ENCODE data around the gene UVRAG.

Gene UVRAG

GRCh38 chr11:75946531-75947530 is 131.8 kb downstream of the UVRAG start:
- Histone ChIP-seq H3K27me3 (ENCODE audit: low read length) (no peaks in the 10 kb centered on the region), H3F3A (ENCODE audit: insufficient read depth) (no peaks in the 10 kb centered on the region; the same call in 1 of the 2 replicates), H3K36me3 (ENCODE audit: low read length) (no peaks in the 10 kb centered on the region), H4K20me1 (ENCODE audit: low read depth, low read length) (0 out of 2 replicates have a peak, but pooled peaks cover 7% of the 10 kb centered on the region), H3K9ac (ENCODE audit: low read length) (no peak overlapping the region), H3K27ac (ENCODE audit: low read depth, low read length) (no peak overlapping the region; the same call in 1 of the 2 replicates), H3K9me2 (replicated peaks; ENCODE audit: insufficient read depth, low read length) (no peaks in the 10 kb centered on the region), H3K79me2 (ENCODE audit: insufficient read depth, low read length) (peaks cover 64% of the 10 kb centered on the region), H2AFZ (ENCODE audit: low read depth, low read length, severe bottlenecking) (no peak overlapping the region), H3K9me3 (ENCODE audit: insufficient read depth, low read length) (no peaks in the 10 kb centered on the region), H3K4me3 (ENCODE audit: insufficient read depth, low read length, poor library complexity, severe bottlenecking) (no peak overlapping the region), H3K4me2 (ENCODE audit: low read depth, low read length, poor library complexity, severe bottlenecking) (no peak overlapping the region)
- TF ChIP-seq CTCF (IDR thresholded peaks at IDR 0.05; ENCODE audit: insufficient read depth, low read length, poor library complexity, severe bottlenecking) (no peak), EZH2phosphoT487 (conservative IDR thresholded peaks at IDR 0.05; ENCODE audit: low read length) (no peak)

- Histone ChIP-seq H3K79me2 (ENCODE audit: insufficient read depth, low read length) (peaks cover 72% of the 10 kb centered on the region), H3K9me3 (ENCODE audit: insufficient read depth, low read length) (no peaks in the 10 kb centered on the region), H3K4me3 (ENCODE audit: insufficient read depth, low read length, poor library complexity, severe bottlenecking) (no peak overlapping the region), H3K4me2 (ENCODE audit: low read depth, low read length, poor library complexity, severe bottlenecking) (no peak overlapping the region), H3K27me3 (ENCODE audit: low read length) (no peaks in the 10 kb centered on the region), H2AFZ (ENCODE audit: low read depth, low read length, severe bottlenecking) (no peak overlapping the region), H3K36me3 (ENCODE audit: low read length) (peaks cover 10% of the 10 kb centered on the region; the same call in 1 of the 2 replicates), H3K9ac (ENCODE audit: low read length) (no peak overlapping the region), H4K20me1 (ENCODE audit: low read depth, low read length) (0 out of 2 replicates have a peak, but pooled peaks cover 15% of the 10 kb centered on the region), H3K27ac (ENCODE audit: low read depth, low read length) (no peak overlapping the region), H3K9me2 (replicated peaks; ENCODE audit: insufficient read depth, low read length) (no peaks in the 10 kb centered on the region), H3F3A (ENCODE audit: insufficient read depth) (no peaks in the 10 kb centered on the region; the same call in 1 of the 2 replicates)
- TF ChIP-seq CTCF (IDR thresholded peaks at IDR 0.05; ENCODE audit: insufficient read depth, low read length, poor library complexity, severe bottlenecking) (no peak), EZH2phosphoT487 (conservative IDR thresholded peaks at IDR 0.05; ENCODE audit: low read length) (no peak)
Measured at GRCh38 chr11:75949023-75949672, 134.1 kb downstream of the UVRAG start.

- H4K20me1 ChIP-seq (ENCODE audit: low read depth, low read length): 0 out of 2 replicates have a peak, but pooled peaks cover 15% of the 10 kb centered on the region
- no peak overlapping the region for H2AFZ ChIP-seq (ENCODE audit: low read depth, low read length, severe bottlenecking)
- peaks cover 10% of the 10 kb centered on the region; the same call in 1 of the 2 replicates for H3K36me3 ChIP-seq (ENCODE audit: low read length)
Measured at GRCh38 chr11:75950141-75950540, 135.1 kb downstream of the UVRAG start.

More at GRCh38 chr11:75950141-75950540, 135.1 kb downstream of the UVRAG start:
- H3K4me3 ChIP-seq (ENCODE audit: insufficient read depth, low read length, poor library complexity, severe bottlenecking): no peak overlapping the region
- H3K27me3 ChIP-seq (ENCODE audit: low read length): no peaks in the 10 kb centered on the region
- no peaks in the 10 kb centered on the region; the same call in 1 of the 2 replicates for H3F3A ChIP-seq (ENCODE audit: insufficient read depth)
- H3K27ac ChIP-seq (ENCODE audit: low read depth, low read length): no peak overlapping the region
- no peak overlapping the region for H3K9ac ChIP-seq (ENCODE audit: low read length)
- no peak overlapping the region for H3K4me2 ChIP-seq (ENCODE audit: low read depth, low read length, poor library complexity, severe bottlenecking)
- peaks cover 72% of the 10 kb centered on the region for H3K79me2 ChIP-seq (ENCODE audit: insufficient read depth, low read length)
- H3K9me2 ChIP-seq (replicated peaks; ENCODE audit: insufficient read depth, low read length): no peaks in the 10 kb centered on the region
- TF ChIP-seq CTCF (IDR thresholded peaks at IDR 0.05; ENCODE audit: insufficient read depth, low read length, poor library complexity, severe bottlenecking) (no peak), EZH2phosphoT487 (conservative IDR thresholded peaks at IDR 0.05; ENCODE audit: low read length) (no peak)
- H3K9me3 ChIP-seq (ENCODE audit: insufficient read depth, low read length): no peaks in the 10 kb centered on the region
